Measurements from ENCODE around the gene ZFYVE28. TPM values are rescaled to one million over a fixed set of nuclear protein-coding genes. Genes with fewer than 3 reads are reported as not detected.

Gene ZFYVE28
- total RNA-seq, 1 experiment from 2014 or later: 19.2 TPM

DNA sequence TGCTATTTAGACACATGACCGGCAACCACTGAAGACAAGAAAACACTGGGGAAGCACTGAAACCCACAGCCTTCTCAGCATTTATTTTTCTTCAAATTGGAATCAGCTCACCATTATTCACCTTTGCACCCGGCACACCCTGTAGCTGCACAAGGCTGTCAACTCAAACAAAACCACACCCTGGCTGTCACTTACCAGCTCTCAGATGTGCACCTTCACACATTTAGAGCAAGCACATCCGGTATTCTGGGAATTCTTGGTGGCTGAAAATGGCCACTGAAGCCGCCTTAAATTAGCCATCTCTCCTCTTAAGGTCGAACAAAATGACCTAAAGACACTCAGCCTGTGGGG lies 5.9 kb downstream of the ZFYVE28 start:
- H3K9me2 ChIP-seq (ENCODE audit: insufficient read depth): no peaks in the 10 kb centered on the region
- peak overlapping the region; percentile 47 to 58 for H3K4me3 ChIP-seq (replicated peaks in 1 of 2; ENCODE audit: low read depth in 1 of 2, low read length in 2 of 2)
- no peaks in the 10 kb centered on the region for H3K9me3 ChIP-seq (ENCODE audit: control insufficient read depth in 1 of 2, insufficient read depth in 1 of 2, low read depth in 1 of 2, low read length in 2 of 2)
- H3K4me1 ChIP-seq (ENCODE audit: control insufficient read depth in 1 of 2, insufficient read depth in 2 of 2, low read length in 2 of 2): peaks cover 32 to 76% of the 10 kb centered on the region in 2 experiments
- RAD21 ChIA-PET (ENCODE audit: low non-redundant PET in 1 of 2, low total read pairs in 2 of 2, uncharacterized antibody in 2 of 2, unreplicated experiment in 2 of 2): interaction anchor here in 1 of 2 experiments (0.8 kb wide), 1 partner anchor 120 kb away, joined by 3 read pairs; no protein-coding TSS in a partner anchor
- H3K4me2 ChIP-seq (ENCODE audit: low read length): peak overlapping the region; percentile 86
- H3K9ac ChIP-seq (ENCODE audit: low read length): peak overlapping the region; percentile 70
- no peaks in the 10 kb centered on the region for H3K36me3 ChIP-seq (ENCODE audit: control insufficient read depth in 1 of 2, insufficient read depth in 2 of 2, low read length in 2 of 2)
- H3K79me2 ChIP-seq (ENCODE audit: insufficient read depth, low read length): peaks cover 66% of the 10 kb centered on the region
- TSS peak; percentile 63 for BruUV-seq (replicated peaks)
- CTCF ChIA-PET: interaction anchor here (2.0 kb wide), 1 partner anchor 192 kb away, joined by 8 read pairs; no protein-coding TSS in a partner anchor
- no peaks in the 10 kb centered on the region for H3K27me3 ChIP-seq (ENCODE audit: insufficient read depth, low read length)
- DNase-seq (ENCODE audit: low read depth, low spot score) (no peak), ATAC-seq (peak; percentile 1; the same call in 1 of the 2 replicates)
- intact Hi-C loops (cut with micrococcal nuclease): loop anchor here (5.0 kb wide), 2 partner anchors 150 to 170 kb away; partner anchors contain the start of genes HAUS3, MXD4 and POLN
- POLR2A ChIA-PET: interaction anchor here (1.5 kb wide), 1 partner anchor 171 kb away, joined by 3 read pairs; the partner anchor contains the start of genes HAUS3 and POLN
- TF ChIP-seq POLR2AphosphoS5 (IDR thresholded peaks at IDR 0.05; ENCODE audit: low read depth, low read length) (no peak), ATF3 (IDR thresholded peaks at IDR 0.05) (no peak), EZH2 (IDR thresholded peaks at IDR 0.05) (no peak), FOSL1 (IDR thresholded peaks at IDR 0.05; ENCODE audit: low read depth) (no peak), CBX3 (IDR thresholded peaks at IDR 0.05; ENCODE audit: low read depth) (no peak), SIN3A (IDR thresholded peaks at IDR 0.05; ENCODE audit: low read depth) (no peak), JUND (IDR thresholded peaks at IDR 0.05) (no peak), MAX (IDR thresholded peaks at IDR 0.05) (no peak), ZFX (IDR thresholded peaks at IDR 0.05) (no peak), POLR2A (IDR thresholded peaks at IDR 0.05; ENCODE audit: borderline replicate concordance, extremely low read depth, insufficient read depth, insufficient read length) (no peak), YY1 (IDR thresholded peaks at IDR 0.05; ENCODE audit: extremely low read depth, insufficient replicate concordance, low read depth, low read length) (no peak), EZH2phosphoT487 (IDR thresholded peaks at IDR 0.05; ENCODE audit: borderline replicate concordance) (no peak), CEBPB (IDR thresholded peaks at IDR 0.05; ENCODE audit: low read depth) (no peak)
- TF ChIP-seq, protein P1, sequence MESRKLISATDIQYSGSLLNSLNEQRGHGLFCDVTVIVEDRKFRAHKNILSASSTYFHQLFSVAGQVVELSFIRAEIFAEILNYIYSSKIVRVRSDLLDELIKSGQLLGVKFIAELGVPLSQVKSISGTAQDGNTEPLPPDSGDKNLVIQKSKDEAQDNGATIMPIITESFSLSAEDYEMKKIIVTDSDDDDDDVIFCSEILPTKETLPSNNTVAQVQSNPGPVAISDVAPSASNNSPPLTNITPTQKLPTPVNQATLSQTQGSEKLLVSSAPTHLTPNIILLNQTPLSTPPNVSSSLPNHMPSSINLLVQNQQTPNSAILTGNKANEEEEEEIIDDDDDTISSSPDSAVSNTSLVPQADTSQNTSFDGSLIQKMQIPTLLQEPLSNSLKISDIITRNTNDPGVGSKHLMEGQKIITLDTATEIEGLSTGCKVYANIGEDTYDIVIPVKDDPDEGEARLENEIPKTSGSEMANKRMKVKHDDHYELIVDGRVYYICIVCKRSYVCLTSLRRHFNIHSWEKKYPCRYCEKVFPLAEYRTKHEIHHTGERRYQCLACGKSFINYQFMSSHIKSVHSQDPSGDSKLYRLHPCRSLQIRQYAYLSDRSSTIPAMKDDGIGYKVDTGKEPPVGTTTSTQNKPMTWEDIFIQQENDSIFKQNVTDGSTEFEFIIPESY (IDR thresholded peaks at IDR 0.05; ENCODE audit: extremely low read depth, insufficient replicate concordance, low read length): no peak
- TF ChIP-seq, protein P2, sequence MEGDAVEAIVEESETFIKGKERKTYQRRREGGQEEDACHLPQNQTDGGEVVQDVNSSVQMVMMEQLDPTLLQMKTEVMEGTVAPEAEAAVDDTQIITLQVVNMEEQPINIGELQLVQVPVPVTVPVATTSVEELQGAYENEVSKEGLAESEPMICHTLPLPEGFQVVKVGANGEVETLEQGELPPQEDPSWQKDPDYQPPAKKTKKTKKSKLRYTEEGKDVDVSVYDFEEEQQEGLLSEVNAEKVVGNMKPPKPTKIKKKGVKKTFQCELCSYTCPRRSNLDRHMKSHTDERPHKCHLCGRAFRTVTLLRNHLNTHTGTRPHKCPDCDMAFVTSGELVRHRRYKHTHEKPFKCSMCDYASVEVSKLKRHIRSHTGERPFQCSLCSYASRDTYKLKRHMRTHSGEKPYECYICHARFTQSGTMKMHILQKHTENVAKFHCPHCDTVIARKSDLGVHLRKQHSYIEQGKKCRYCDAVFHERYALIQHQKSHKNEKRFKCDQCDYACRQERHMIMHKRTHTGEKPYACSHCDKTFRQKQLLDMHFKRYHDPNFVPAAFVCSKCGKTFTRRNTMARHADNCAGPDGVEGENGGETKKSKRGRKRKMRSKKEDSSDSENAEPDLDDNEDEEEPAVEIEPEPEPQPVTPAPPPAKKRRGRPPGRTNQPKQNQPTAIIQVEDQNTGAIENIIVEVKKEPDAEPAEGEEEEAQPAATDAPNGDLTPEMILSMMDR (IDR thresholded peaks at IDR 0.05 in 2 of 3, conservative IDR thresholded peaks at IDR 0.05 in 1 of 3; ENCODE audit: borderline replicate concordance in 1 of 3, insufficient read depth in 1 of 3, low read depth in 2 of 3, low read length in 2 of 3): no peak
- no peaks in the 10 kb centered on the region for H4K20me1 ChIP-seq (ENCODE audit: insufficient read depth)
- H3K27ac ChIP-seq (ENCODE audit: low read depth, low read length): peak overlapping the region; percentile 91
- H2AFZ ChIP-seq (ENCODE audit: low read depth, low read length, poor library complexity, severe bottlenecking): no peak overlapping the region

Data from HCT116 (cell line).